ENCODE measurements around the gene PCED1B.
"Not testable (repeated sequence)": the region's sequence is repeated elsewhere in the genome, so short reads cannot be mapped to it uniquely, and the experiment has no call there.

The PCED1B gene

DNA sequence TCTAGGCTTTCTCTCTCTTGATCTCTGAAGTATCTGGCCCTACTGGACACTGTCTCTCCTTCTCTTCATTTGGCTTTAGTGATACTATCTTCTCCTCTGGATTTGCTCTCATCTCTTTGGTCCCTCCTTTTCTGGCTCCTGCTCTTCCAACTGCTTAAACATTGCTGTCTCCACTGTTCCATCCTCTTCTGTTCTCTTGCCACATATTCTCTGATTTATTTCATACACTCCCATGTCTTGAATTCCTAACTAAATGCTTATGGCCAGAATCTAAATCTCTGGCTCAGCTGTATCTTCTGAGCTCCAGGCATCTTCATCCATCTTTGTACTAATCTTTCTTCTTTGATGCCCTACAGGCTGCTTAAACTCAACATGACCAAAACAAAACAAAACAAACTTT is 25.5 kb upstream of the PCED1B start:
- Mint-ChIP-seq H3K36me3 (peaks cover 8% of the 10 kb centered on the region), H3K4me1 (no peaks in the 10 kb centered on the region), H3K4me3 (no peak overlapping the region), H3K27ac (no peak overlapping the region), H3K27me3 (no peaks in the 10 kb centered on the region), H3K9me3 (peaks cover 10% of the 10 kb centered on the region)
- ATAC-seq (ENCODE audit: low read depth) = no peak
- DNase-seq (ENCODE audit: low spot score in 2 of 2) = no peak

DNA sequence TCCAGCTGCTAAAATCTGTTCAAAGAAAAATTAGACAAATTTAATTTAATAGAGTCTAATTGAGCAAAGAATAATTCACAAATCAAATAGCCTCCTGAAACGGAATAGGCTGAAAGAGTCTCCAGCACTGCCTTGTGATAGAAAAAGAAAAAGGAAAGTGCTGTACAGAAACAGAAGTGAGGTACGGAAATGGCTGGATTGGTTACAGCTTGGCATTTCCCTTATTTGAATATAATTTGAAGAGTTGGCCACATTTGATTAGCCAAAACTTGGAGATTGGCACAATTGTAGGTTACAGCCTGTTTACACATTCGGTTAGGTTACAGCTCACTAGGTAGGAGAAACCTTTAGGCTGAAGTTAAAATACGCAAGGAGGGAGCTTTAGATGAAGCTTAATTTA is 24.8 kb upstream of the PCED1B start:
- Mint-ChIP-seq H3K4me1 (no peaks in the 10 kb centered on the region), H3K27me3 (no peaks in the 10 kb centered on the region), H3K27ac (no peak overlapping the region), H3K4me3 (no peak overlapping the region), H3K9me3 (peaks cover 11% of the 10 kb centered on the region), H3K36me3 (peaks cover 8% of the 10 kb centered on the region)
- peak; percentile 82 for ATAC-seq (ENCODE audit: low read depth)
- no peak for DNase-seq (ENCODE audit: low spot score in 2 of 2)

DNA sequence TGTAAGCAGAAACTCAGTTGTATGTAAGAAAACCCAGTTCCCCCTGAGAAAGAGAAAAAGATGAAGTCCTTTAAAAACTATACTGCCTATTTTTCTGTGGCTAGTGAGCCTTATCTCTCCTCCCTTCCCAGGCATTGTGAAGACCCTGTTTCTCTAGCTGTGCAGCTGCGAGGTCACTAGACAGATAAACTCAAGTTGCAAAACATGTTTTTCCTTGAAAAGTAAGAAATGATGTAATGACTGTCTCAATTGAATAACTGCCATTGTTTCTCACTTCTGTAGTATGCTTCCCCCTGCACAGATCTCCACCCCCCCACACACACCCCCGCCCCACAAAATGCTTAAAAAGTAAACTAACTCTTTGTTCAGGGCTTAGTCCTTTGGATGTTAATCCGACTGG is 23.6 kb upstream of the PCED1B start:
- not testable (repeated sequence) for H3K36me3 Mint-ChIP-seq; ATAC-seq (ENCODE audit: low read depth); H3K27me3 Mint-ChIP-seq; H3K4me3 Mint-ChIP-seq; H3K4me1 Mint-ChIP-seq; DNase-seq (ENCODE audit: low spot score in 2 of 2); H3K27ac Mint-ChIP-seq
- H3K9me3 Mint-ChIP-seq = peaks cover 12% of the 10 kb centered on the region

DNA sequence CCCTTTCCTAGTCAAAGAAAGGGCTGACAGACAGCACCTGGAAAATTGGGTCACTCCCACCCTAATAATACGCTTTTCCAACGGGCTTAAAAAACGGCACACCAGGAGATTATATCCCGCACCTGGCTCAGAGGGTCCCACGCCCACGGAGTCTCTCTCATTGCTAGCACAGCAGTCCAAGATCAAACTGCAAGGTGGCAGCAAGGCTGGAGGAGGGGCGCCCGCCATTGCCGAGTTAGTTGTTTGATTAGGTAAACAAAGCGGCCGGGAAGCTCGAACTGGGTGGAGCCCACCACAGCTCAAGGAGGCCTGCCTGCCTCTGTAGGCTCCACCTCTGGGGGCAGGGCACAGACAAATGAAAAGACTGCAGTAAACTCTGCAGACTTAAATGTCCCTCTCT is 22.5 kb upstream of the PCED1B start:
- ATAC-seq (ENCODE audit: low read depth); H3K4me1 Mint-ChIP-seq: not testable (repeated sequence)

DNA sequence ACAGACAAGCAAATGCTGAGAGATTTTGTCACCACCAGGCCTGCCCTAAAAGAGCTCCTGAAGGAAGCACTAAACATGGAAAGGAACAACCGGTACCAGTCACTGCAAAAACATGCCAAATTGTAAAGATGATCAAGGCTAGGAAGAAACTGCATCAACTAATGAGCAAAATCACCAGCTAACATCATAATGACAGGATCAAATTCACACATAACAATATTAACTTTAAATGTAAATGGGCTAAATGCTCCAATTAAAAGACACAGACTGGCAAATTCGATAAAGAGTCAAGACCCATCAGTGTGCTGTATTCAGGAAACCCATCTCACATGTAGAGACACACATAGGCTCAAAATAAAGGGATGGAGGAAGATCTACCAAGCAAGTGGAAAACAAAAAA is 20.8 kb upstream of the PCED1B start:
- H3K27me3 Mint-ChIP-seq; H3K4me1 Mint-ChIP-seq; H3K36me3 Mint-ChIP-seq; DNase-seq (ENCODE audit: low spot score in 2 of 2); H3K9me3 Mint-ChIP-seq; H3K27ac Mint-ChIP-seq; H3K4me3 Mint-ChIP-seq; ATAC-seq (ENCODE audit: low read depth): not testable (repeated sequence)

More for the DNA sequence above, 22.5 kb upstream of the PCED1B start:
- H3K36me3 Mint-ChIP-seq; H3K27me3 Mint-ChIP-seq; H3K9me3 Mint-ChIP-seq; H3K4me3 Mint-ChIP-seq; DNase-seq (ENCODE audit: low spot score in 2 of 2); H3K27ac Mint-ChIP-seq: not testable (repeated sequence)

DNA sequence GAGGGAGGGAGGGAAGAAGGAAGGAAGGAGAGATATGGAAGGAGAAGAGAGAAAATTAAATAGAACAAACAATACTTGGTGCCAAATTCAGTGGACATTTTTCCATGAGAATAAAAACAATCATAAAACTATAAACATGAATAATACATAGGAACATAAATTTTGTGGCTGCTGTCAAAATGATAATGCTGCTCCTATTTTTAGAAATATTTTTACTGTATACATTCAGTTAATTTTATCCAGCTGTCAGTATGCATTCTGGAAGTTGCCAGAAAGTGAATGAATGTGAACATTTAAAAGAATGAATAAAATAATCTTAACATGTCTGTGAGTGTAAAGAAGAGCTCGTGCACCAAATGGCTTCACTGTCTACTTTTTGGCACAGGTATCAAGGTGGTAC is 13.9 kb upstream of the PCED1B start:
- no peak overlapping the region for H3K27ac Mint-ChIP-seq

DNA sequence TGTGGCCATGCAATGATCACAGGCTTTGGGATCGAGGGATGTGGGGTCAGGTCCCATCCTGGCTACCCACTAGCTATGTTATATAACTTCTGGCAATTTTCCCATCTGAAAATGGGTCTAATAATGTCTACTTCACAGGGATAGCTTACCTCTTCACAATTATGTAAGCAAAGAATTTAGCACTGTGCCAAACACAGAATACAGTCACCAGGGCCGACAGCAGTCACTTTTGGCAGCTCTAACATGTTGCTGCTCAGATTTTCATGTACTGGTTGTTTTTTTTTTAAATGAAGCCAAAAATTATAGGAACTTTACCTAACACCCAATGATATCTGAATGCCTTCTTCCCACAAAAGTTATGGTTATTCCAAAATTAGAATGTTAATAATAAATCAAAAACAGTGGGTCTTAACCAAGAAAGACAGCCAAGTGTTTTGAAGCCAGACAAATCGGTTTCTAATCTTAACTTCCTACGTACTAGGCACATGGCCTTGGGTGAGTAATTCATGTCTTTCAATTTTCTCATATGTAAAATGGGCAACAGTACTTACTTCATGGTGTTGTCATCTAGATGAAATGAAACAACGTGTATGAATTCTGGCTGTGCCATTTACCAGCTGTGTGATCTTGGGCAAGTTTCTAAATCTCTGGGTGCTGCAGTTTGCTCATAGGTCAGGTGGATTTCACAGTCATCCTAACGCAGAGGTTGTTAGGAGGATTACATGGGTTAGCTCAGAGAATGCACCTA is 13.0 kb upstream of the PCED1B start:
- no peaks in the 10 kb centered on the region for H3K36me3 Mint-ChIP-seq
- no peak for ATAC-seq (ENCODE audit: low read depth)

More for the DNA sequence above, 13.9 kb upstream of the PCED1B start:
- Mint-ChIP-seq H3K4me3 (no peak overlapping the region), H3K9me3 (no peaks in the 10 kb centered on the region), H3K36me3 (no peaks in the 10 kb centered on the region), H3K4me1 (peaks cover 6% of the 10 kb centered on the region), H3K27me3 (no peaks in the 10 kb centered on the region)
- ATAC-seq (ENCODE audit: low read depth) (no peak), DNase-seq (ENCODE audit: low spot score in 2 of 2) (no peak)

DNA sequence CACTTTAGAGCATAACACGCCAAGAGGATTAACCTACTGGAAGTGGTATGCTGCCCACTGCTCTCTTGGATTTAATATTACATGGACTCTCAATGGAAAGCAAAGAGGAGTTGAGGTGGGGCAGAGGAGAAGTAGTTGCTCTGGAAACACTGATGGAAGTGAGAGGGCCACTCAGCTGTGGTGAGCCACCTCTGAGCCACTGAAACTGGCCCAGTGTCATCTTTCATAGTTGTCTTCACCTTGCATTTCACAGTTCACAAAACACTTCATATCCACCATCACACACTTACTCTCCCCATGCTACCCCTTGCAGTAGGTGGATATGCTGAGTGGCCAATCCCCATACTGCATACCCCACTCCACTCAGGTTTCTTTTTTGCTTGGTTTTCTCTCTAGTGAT is 12.2 kb upstream of the PCED1B start:
- Mint-ChIP-seq H3K27me3 (no peaks in the 10 kb centered on the region), H3K4me3 (no peak overlapping the region), H3K27ac (no peak overlapping the region), H3K36me3 (no peaks in the 10 kb centered on the region), H3K4me1 (peaks cover 6% of the 10 kb centered on the region), H3K9me3 (no peaks in the 10 kb centered on the region)
- no peak for DNase-seq (ENCODE audit: low spot score in 2 of 2)
- no peak for ATAC-seq (ENCODE audit: low read depth)

More for the DNA sequence above, 13.0 kb upstream of the PCED1B start:
- Mint-ChIP-seq H3K4me1 (peaks cover 6% of the 10 kb centered on the region), H3K4me3 (no peak overlapping the region), H3K27ac (no peak overlapping the region), H3K27me3 (no peaks in the 10 kb centered on the region), H3K9me3 (no peaks in the 10 kb centered on the region)
- no peak for DNase-seq (ENCODE audit: low spot score in 2 of 2)

DNA sequence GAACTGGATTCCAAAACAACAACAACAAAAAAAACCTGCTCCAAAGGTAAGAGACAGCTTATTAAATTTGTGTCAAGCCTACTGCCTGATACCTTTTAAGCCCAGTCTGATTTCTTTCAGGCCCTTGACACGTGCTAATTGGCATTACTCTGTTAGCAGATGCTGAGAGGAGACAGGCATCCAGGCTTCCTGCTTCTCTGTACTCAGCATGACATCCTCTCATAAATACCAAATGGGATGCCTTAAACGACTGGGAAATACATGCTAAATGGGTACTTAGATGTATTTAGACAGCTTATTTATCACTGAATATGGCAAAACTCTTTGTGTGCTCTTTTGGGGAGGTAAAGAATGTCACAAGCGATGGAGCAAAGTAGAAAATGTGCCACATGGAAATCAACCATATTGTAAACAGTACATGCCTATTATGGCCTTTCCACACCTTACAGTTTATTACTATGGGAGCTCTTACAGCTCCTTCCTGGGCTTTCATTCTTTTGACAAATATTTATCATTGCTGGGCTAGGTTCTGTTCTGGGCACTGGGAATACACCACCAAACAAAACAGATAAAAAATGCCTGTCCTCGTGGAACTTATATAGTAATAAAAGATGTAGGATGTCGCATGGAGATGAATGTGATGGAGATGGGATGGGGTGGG is 11.5 kb upstream of the PCED1B start:
- DNase-seq (ENCODE audit: low spot score in 2 of 2) (no peak), ATAC-seq (ENCODE audit: low read depth) (no peak)
- Mint-ChIP-seq H3K27me3 (no peaks in the 10 kb centered on the region), H3K4me3 (no peak overlapping the region), H3K9me3 (no peaks in the 10 kb centered on the region), H3K36me3 (no peaks in the 10 kb centered on the region), H3K4me1 (peaks cover 6% of the 10 kb centered on the region), H3K27ac (peak overlapping the region; percentile 0)

DNA sequence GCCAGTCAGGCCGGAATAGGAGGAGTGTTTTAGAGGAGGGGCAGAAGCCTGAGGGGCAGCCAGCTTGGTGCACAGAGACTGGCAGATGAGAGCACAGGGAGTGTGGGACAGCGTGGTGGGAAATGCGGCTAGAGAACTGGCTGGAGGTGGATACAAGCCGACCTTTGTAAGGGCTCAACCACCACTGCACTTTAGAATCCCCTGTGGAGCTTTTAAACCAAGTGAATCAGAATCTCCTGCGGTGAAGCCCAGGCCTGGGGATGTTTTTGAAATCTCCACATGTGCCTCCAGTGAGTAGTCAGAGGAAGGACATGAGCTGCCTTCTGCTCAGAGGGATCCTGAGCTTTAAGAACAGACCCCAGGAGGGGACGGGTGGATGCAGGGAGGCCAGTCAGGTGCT is 10.9 kb upstream of the PCED1B start:
- peaks cover 6% of the 10 kb centered on the region for H3K4me1 Mint-ChIP-seq
- DNase-seq (ENCODE audit: low spot score in 2 of 2) (no peak), ATAC-seq (ENCODE audit: low read depth) (no peak)
- H3K27me3 Mint-ChIP-seq = no peaks in the 10 kb centered on the region
- no peaks in the 10 kb centered on the region for H3K9me3 Mint-ChIP-seq
- no peak overlapping the region for H3K4me3 Mint-ChIP-seq
- H3K27ac Mint-ChIP-seq = peak overlapping the region; percentile 0
- H3K36me3 Mint-ChIP-seq = no peaks in the 10 kb centered on the region

DNA sequence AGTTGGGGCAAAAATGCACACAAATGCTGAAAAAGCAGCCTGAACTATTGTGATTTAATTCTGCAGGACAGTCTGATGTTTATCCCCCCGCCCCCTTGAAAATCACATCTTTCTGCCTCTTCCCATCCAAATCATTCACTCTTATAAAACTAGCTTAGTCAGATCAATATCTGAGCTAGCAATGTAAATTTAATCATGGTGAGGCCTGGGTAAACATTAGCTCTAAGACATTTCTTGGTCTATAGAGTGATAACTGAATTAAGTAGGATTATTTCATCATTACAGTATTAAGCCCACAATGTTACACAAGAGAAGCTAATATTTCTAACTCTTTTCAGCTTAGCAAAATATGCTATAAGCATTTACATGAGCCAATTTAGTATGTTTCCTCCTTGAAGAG is 9.1 kb upstream of the PCED1B start:
- H3K4me3 Mint-ChIP-seq = no peak overlapping the region

DNA sequence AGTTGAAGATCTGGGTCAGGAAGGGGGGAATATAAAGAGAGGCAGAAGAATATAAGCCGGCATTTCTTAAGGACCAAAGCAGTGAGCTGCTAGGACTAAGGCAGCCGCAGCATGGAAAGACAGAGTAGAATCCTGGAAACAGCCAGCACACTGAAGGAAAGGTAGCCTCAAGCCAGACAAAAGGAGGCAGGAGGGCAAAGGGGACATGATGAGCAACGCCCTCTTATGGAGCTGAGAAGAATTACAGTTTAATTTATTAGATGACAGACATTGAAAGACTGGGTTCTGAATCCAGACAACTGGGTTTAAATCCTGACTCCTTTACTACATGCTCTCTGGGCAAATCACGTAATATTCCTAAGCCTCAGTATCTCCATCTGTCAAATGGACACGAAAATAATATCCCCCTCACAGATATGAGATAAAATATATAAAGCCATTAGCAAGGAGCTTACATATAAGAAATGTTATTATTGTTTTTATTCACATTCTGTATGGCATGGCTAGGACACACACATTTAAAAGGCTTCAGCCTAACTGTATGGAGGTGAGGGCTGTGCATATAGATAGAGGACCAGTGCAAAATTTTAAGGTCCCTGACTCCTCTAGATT is 8.1 kb upstream of the PCED1B start:
- H3K4me1 Mint-ChIP-seq = peaks cover 6% of the 10 kb centered on the region

More for the DNA sequence above, 9.1 kb upstream of the PCED1B start:
- DNase-seq (ENCODE audit: low spot score in 2 of 2) = no peak
- Mint-ChIP-seq H3K27ac (no peak overlapping the region), H3K4me1 (peaks cover 6% of the 10 kb centered on the region), H3K27me3 (no peaks in the 10 kb centered on the region), H3K36me3 (no peaks in the 10 kb centered on the region), H3K9me3 (no peaks in the 10 kb centered on the region)
- no peak for ATAC-seq (ENCODE audit: low read depth)

DNA sequence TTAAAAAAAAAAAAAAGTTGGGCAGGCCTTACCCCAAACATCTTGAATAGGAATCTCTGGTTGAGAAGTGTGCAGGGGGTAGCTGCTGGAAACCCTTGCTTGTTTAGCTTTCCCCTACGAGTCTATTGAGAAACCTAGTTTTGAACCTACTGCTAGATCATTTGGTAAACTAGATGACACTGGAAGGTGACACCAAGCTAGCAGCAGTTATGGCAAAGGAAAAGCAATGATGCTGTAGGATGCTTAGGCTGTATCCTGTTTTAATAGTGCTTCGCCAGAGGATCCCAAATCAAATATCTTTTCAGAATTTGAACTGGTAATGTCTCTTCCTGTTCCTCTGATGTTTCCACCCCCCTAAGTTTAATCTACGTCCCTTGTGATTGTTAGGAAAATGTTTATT is 5.5 kb upstream of the PCED1B start:
- Mint-ChIP-seq H3K4me1 (peaks cover 4% of the 10 kb centered on the region), H3K27ac (no peak overlapping the region), H3K4me3 (no peak overlapping the region), H3K9me3 (no peaks in the 10 kb centered on the region), H3K36me3 (no peaks in the 10 kb centered on the region), H3K27me3 (no peaks in the 10 kb centered on the region)
- DNase-seq (ENCODE audit: low spot score in 2 of 2) (no peak), ATAC-seq (ENCODE audit: low read depth) (no peak)

More for the DNA sequence above, 8.1 kb upstream of the PCED1B start:
- ATAC-seq (ENCODE audit: low read depth) = no peak
- no peaks in the 10 kb centered on the region for H3K36me3 Mint-ChIP-seq
- H3K9me3 Mint-ChIP-seq = no peaks in the 10 kb centered on the region
- H3K4me3 Mint-ChIP-seq = no peak overlapping the region
- no peak overlapping the region for H3K27ac Mint-ChIP-seq
- DNase-seq (ENCODE audit: low spot score in 2 of 2) = no peak
- H3K27me3 Mint-ChIP-seq = no peaks in the 10 kb centered on the region

DNA sequence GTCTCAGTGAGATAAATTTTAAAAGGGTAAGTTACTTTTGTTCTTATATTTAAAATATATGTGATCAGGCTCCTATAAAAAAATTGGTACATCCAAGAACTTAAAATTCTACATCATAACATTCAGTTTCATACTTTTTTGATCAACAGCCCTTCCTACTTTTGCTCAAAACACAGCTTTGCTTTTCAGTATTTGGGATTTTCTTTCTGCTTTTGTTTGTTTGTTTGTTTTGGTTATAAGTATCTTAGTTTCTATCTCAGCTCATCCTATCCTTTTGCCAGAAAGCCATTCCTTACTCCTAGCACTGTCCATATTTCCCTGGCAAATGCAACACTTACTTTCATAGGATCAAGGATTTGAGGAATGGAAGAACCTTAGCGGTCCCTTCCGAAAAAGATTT is 4.7 kb upstream of the PCED1B start:
- no peaks in the 10 kb centered on the region for H3K9me3 Mint-ChIP-seq
- no peak overlapping the region for H3K27ac Mint-ChIP-seq
- no peaks in the 10 kb centered on the region for H3K36me3 Mint-ChIP-seq
- H3K4me3 Mint-ChIP-seq = no peak overlapping the region
- no peaks in the 10 kb centered on the region for H3K27me3 Mint-ChIP-seq
- no peak for DNase-seq (ENCODE audit: low spot score in 2 of 2)
- H3K4me1 Mint-ChIP-seq = peaks cover 9% of the 10 kb centered on the region
- no peak for ATAC-seq (ENCODE audit: low read depth)
